ENCODE results near the gene L3MBTL4. TPM values are rescaled to one million over a fixed set of nuclear protein-coding genes. Genes with fewer than 3 reads are reported as not detected.
"Not testable (repeated sequence)": the region's sequence is repeated elsewhere in the genome, so short reads cannot be mapped to it uniquely, and the experiment has no call there.

Gene L3MBTL4
- total RNA-seq, 1 experiment from 2014 or later = 1.3 TPM

DNA sequence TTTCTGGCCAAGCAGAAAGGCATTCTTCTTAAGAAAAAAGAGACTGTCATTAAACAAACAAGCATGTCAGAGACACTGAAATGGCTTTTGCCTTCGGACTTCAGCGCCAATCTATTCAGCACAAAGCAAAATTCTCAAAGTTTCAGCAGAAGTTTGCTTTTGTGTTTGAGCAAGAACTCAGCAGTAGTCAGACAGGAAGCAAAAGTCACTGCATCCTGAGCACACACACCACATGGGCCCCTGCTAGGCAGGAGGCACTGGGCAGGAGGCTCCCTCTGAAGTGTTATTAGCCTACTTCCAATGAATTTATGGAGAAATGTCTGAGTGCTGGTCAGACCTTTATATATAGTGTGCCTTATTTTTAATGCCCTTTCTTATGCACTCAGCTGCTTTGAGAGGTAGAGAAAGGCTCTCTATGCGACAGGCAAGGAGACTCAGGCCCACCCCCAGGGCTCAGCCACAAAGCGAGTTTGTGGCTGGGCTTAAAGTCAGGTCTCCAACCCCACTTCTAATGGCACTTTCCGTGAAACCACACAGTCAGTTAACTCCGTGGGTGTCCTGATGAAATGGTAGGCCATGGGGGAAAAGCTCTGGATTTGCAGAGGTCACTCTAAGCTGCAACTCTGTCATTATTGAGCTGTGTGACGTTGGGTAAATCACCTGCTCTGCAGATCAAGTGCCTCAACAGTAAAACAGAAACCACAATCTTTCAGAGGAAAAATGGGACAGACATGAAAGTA is 358.4 kb downstream of the L3MBTL4 start:
- DNase-seq (ENCODE audit: extremely low read depth, low read depth) = peak; percentile 9

- peak; percentile 54 for DNase-seq (ENCODE audit: extremely low read depth, low read depth)
Measured at GRCh38 chr18:6055711-6056110, 359.0 kb downstream of the L3MBTL4 start.

- no peak for DNase-seq (ENCODE audit: extremely low read depth, low read depth)
Measured at GRCh38 chr18:6054256-6054842, 360.4 kb downstream of the L3MBTL4 start.

GRCh38 chr18:6052449-6052913 is 362.2 kb downstream of the L3MBTL4 start:
- DNase-seq (ENCODE audit: extremely low read depth, low read depth) = no peak

- not testable (repeated sequence) for DNase-seq (ENCODE audit: extremely low read depth, low read depth)
Measured at GRCh38 chr18:6047596-6047995, 367.1 kb downstream of the L3MBTL4 start.

GRCh38 chr18:6044773-6045172 is 369.9 kb downstream of the L3MBTL4 start:
- no peak for DNase-seq (ENCODE audit: extremely low read depth, low read depth)

DNA sequence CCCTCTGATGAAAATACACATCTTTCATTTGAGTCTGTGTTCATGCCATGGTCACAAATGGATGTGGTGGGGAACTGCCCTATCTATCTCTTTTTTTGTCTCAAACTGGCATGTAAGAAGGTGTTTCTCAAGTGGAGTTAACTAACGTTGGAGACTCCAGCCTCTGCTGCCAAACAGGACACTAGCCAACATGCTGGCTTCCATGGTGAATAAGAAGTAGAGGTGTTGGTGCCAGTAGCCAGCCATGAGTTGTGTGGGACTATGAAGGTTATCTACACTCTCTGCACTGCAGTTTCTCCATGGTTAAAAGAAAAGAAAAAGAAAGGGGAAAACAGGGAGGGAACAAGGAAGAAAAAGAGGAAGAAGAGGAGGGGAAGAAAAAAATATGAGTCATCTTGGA is 370.4 kb downstream of the L3MBTL4 start:
- no peak for DNase-seq (ENCODE audit: extremely low read depth, low read depth)

- DNase-seq (ENCODE audit: extremely low read depth, low read depth) = no peak
Measured at GRCh38 chr18:6039055-6039454, 375.7 kb downstream of the L3MBTL4 start.

GRCh38 chr18:6031442-6031841 is 383.3 kb downstream of the L3MBTL4 start:
- DNase-seq (ENCODE audit: extremely low read depth, low read depth) = no peak

GRCh38 chr18:6031002-6031401 is 383.7 kb downstream of the L3MBTL4 start:
- no peak for DNase-seq (ENCODE audit: extremely low read depth, low read depth)

- peak; percentile 40 for DNase-seq (ENCODE audit: extremely low read depth, low read depth)
Measured at GRCh38 chr18:6024745-6025248, 389.9 kb downstream of the L3MBTL4 start.

DNA sequence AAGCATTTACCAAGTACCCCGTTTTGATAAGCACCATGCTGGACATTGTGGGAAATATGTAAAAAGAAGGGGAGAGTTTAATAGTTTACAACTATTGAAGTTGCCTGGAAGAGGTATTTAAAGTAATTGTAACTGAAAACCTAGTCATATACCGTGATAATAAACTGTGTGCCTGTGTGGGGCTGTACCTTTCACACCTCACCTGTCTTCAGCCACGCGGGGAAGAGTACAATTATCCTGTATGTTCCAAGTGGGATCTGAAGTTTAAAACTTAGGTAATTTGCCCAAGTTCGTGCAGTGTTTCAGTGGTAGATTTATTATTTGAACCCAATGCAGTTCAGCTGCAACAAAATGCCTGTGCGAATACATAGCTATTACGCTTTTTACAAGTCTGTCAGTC is 391.2 kb downstream of the L3MBTL4 start:
- no peak for DNase-seq (ENCODE audit: extremely low read depth, low read depth)

DNA sequence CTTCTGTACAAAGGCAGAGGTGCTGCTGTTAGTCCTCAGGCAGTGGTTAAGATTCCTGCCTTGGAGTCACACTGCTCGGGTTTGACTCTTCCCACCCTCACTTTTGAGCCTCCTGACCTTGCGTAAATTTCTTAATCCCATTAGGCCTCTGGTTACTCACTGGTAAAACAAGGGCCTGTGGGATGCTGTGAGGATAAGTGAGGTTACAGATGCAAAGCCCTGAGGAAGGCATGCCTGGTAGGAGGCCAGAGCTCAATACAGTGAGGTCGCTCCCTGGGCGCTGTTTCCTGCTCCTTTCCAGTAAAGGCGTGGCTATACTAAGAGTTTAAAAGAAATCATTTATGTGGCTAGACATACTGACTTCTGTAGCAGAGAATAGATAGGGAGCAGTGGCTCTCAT is 391.9 kb downstream of the L3MBTL4 start:
- peak; percentile 6 for DNase-seq (ENCODE audit: extremely low read depth, low read depth)

DNA sequence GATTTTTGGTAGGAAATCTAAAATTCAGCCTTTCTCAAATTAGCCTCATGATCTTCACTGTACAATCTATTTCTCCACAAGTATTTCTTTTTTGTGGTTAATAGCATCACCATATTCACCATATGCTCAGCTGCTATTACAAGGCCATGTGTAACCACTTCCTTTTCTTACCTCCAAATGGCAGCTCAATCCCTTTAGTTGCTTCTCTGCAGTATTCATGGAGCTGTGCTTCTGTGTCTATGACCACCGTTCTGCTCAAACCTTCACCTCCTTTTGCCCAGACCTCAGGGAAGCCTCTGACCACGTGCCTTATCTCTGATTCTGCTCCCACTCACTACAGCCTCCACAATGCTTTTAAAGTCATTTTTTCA is 392.7 kb downstream of the L3MBTL4 start:
- no peak for DNase-seq (ENCODE audit: extremely low read depth, low read depth)

DNA sequence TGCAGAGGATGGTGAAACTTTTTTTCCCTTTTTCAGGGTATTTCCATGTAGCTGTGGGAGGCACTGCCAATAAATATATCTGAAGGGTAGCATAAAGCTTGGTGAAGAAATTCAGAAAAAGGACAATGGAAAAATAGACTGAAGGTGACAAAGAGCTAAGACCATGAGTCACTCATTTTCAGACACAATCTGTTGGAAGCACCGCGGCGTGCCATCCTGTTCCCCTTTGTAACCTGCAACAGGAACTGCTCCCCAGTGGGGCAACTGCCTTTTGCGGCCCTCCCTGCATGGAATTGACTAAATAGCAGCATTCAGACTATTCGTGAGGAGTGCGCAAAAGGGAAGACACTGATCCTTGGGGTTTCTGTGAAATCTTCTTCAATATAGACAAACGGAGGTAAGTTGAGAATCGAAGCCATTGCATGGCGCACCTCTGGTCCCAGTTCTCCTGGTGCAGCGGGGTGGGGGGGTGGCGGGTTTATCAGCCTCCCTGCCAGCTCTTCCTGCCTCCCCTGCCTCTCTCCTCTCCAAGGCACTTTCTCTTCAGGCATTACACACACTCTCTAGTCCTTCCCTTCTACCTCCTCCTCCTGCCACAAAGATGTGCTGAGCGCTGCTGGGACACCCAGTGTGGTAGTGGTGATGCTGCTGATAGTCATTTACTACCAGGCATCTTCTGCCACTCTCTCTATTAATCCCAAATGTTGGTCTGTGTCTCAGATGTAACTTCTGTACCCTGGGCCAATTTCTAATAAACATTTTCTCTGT is 393.2 kb downstream of the L3MBTL4 start:
- no peak for DNase-seq (ENCODE audit: extremely low read depth, low read depth)

- DNase-seq (ENCODE audit: extremely low read depth, low read depth) = no peak
Measured at GRCh38 chr18:6018671-6019070, 396.0 kb downstream of the L3MBTL4 start.

DNA sequence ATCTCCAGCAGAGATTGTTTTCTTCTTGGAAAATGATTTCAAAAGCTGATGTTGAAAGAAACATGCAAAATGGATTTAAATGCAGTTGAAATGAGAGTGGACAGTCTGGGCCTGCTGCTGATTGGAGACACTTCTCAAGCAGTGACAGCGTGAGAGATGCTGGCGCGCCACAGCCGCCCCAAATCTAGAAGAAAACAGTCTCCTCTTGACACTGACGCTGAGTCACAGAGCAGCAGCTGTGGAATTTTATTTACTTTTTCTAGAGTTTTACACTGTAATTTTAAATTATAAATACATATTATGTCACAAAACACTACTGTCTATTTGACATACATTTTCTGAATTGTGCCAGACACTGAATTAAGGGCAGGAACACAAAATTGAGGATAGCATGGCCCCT is 397.5 kb downstream of the L3MBTL4 start:
- no peak for DNase-seq (ENCODE audit: extremely low read depth, low read depth)

GRCh38 chr18:6015364-6015763 is 399.3 kb downstream of the L3MBTL4 start:
- DNase-seq (ENCODE audit: extremely low read depth, low read depth) = no peak

GRCh38 chr18:6013171-6013810 is 401.4 kb downstream of the L3MBTL4 start:
- no peak for DNase-seq (ENCODE audit: extremely low read depth, low read depth)

GRCh38 chr18:6010921-6011320 is 403.8 kb downstream of the L3MBTL4 start:
- no peak for DNase-seq (ENCODE audit: extremely low read depth, low read depth)

DNA sequence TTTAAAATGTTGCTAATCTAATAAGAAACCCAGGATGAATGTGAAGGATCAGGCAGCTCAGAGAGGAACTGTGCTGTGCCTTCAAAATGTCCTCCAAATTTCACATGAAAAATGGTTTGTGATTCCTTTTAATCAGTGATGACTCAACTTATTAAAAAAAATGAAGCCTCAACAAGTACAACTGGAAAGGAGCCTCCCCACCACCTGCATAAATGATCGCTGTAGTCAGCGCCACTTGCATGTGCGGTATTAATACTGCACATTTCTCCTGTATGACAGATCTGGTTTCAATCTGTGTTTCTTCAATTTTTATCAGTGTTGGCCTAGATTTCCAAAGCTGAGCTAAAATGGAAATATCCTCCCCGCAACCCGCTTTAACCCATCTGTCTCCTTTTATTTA is 404.4 kb downstream of the L3MBTL4 start:
- no peak for DNase-seq (ENCODE audit: extremely low read depth, low read depth)
